ENCODE data around the gene CFAP46.

DNA sequence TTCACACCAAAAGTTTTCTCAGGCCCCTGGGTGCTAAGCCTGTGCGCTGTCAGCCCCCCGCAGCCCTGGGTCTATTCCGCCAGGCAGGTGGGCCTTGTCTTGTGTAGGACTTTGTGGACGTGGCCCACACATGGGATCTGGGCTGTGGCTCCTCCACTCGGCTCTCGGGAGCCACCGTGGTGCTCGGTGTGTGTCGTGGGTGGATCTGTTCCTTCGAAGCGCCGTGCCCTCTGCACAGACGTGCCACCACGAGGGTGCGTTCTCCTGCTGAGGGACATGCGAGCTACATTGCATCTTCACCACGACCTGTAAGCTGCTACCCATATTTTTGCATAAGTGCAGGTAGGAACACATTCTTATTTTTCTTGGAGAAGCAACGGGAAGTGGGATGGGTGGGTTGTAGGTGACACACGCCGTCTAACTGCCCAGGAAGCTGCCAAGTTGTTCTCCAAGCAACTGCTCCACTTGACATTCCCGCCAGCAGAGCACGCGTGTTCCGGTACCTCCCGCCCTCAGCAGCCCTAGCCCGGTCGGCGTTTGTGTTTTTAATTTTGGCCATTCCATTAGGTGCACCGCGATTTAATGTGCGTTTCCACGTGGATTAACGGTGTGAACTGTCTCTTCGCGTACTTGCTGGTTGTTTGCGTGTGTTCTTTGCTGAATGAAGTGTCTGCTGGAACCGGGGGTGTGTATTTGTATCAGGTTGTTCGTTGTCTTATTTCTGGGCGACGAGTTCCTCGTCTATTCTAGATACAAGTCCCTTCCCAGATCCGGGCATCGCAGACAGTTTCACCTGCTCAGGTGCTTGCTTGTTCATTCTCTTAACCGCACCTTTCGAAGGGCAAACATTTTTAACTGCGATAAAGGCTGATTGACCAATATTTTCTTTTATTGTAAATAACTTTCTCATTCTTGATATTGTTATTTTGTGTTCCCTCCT lies 47.4 kb upstream of the CFAP46 start:
- no peak for TF ChIP-seq CTCF (IDR thresholded peaks at IDR 0.05)
- TF ChIP-seq POLR2A (IDR thresholded peaks at IDR 0.05) = no peak

Data from Peyer's patch (tissue), 4 donors.